Right lobe of liver (tissue), 6 donors: Measurements from ENCODE around the gene GRIK1. TPM values are rescaled to one million over a fixed set of nuclear protein-coding genes. Genes with fewer than 3 reads are reported as not detected.
A peak's percentile ranks its signal among the peaks of the same experiment; 100 is the strongest.

Source experiments
- ATAC-seq, 4 donors: fragments of 200-7000 bp; cut with Tn5 transposase; one replicate each; pipeline ENCODE4 v1.9.1; 2020; ENCODE audit warnings: mild to moderate bottlenecking in 4 of 4, moderate library complexity in 4 of 4
- DNase-seq, 3 donors: peaks; one replicate each; pipeline ENCODE4 v3.0.0-alpha.2; 2020
- H3K27ac ChIP-seq, 3 donors: fragments of 200-600 bp; one replicate each; pipeline ENCODE4 v1.8.0; 2022
- H3K27me3 ChIP-seq, 2 donors: fragments of 200-600 bp; one replicate each; pipeline ENCODE4 v1.8.0; 2022
- H3K36me3 ChIP-seq, 4 donors: fragments of 200-600 bp; sonication (generic) in 1 of 4; one replicate each; pipeline versions ENCODE4 v1.5.1 to v1.8.0; 2017 to 2022; ENCODE audit warnings: control low read depth in 1 of 4
- H3K4me1 ChIP-seq, 4 donors: fragments of 200-600 bp; sonication (generic) in 1 of 4; one replicate each; pipeline versions ENCODE4 v1.5.1 to v1.8.0; 2017 to 2022; ENCODE audit warnings: control low read depth in 1 of 4
- H3K4me3 ChIP-seq, 3 donors: fragments of 200-600 bp; one replicate each; pipeline ENCODE4 v1.8.0; 2022
- H3K9me3 ChIP-seq, 4 donors: fragments of 200-600 bp; sonication (generic) in 1 of 4; one replicate each; pipeline versions ENCODE4 v1.5.1 to v1.8.0; 2017 to 2022; ENCODE audit warnings: control low read depth in 1 of 4
- CTCF ChIP-seq, 4 donors: fragments of 200-600 bp in 3 of 4; fragments of 450-650 bp in 1 of 4; IDR thresholded peaks; one replicate each; pipeline versions ENCODE4 v1.5.1 to v1.8.0; 2016 to 2022; ENCODE audit warnings: antibody characterized with exemption in 4 of 4, mild to moderate bottlenecking in 2 of 4
- POLR2A ChIP-seq: fragments of 450-650 bp; IDR thresholded peaks from one replicate; pipeline ENCODE4 v1.6.1; 2017; ENCODE audit warnings: antibody characterized with exemption, mild to moderate bottlenecking
- WGBS: methylation state at CpG from one replicate; pipeline ENCODE4 v1.1.6; 2018; ENCODE audit warnings: low coverage, low lambda C conversion rate; ENCODE audit not compliant: insufficient coverage; ENCODE audit errors: missing lambda C conversion rate; 5-methylcytosine and 5-hydroxymethylcytosine counted together
- intact Hi-C, 2 donors: fragments of 100-400 bp; cut with DNase I; formaldehyde crosslinking; loops; one replicate each; pipeline versions ENCODE4 v1.11.2 to v1.14.1; 2022
- total RNA-seq, 6 experiments: library from RNA; depleted of rRNA in 2 of 6; stranded (reverse); fragments of >200 nt in 2 of 6; fragmentation: NEBNext Ultra II Directional in 3 of 6; extraction: Animal tissue kit (Norgen Biotek cat#: 25700) in 3 of 6; gene quantifications; one replicate each; pipeline versions ENCODE4 v1.1.0 to v1.2.4, GENCODE V29; 2016 to 2023
- donor health status: DM: no; HTN: yes; CAD: no.
- donor health status: DM: no; HTN: no; CAD: no.
- donor health status: DM: no; HTN: no; CAD: no.
- donor health status: DM: no; HTN: yes; CAD: no.
- donor health status: DM: no; HTN: yes; CAD: no.

The GRIK1 gene
- total RNA-seq, 6 experiments from 2014 or later, result not detected

- TF ChIP-seq CTCF (IDR thresholded peaks at IDR 0.05) (no peak), POLR2A (no peak)
Observed at GRCh38 chr21:29942034-29942433, 2.2 kb upstream of the GRIK1 start.

GRCh38 chr21:29940991-29941390 is 1.2 kb upstream of the GRIK1 start:
- Histone ChIP-seq H3K4me1 (no peaks in the 10 kb centered on the region), H3K9me3 (no peaks in the 10 kb centered on the region), H3K27me3 (no peaks in the 10 kb centered on the region), H3K36me3 (no peaks in the 10 kb centered on the region), H3K4me3 (no peak overlapping the region), H3K27ac (no peak overlapping the region)
- 49% methylated on average over 2 of the region's 2 CpGs for WGBS
- DNase-seq, result no peak
- intact Hi-C loops, result no loop called here
- TF ChIP-seq CTCF (IDR thresholded peaks at IDR 0.05), result no peak
- TF ChIP-seq POLR2A, result no peak
- ATAC-seq, result no peak

More at GRCh38 chr21:29942034-29942433, 2.2 kb upstream of the GRIK1 start:
- WGBS, result 77% methylated on average over 1 of the region's 1 CpG
- Histone ChIP-seq H3K27ac (no peak overlapping the region), H3K36me3 (no peaks in the 10 kb centered on the region), H3K27me3 (no peaks in the 10 kb centered on the region), H3K4me1 (no peaks in the 10 kb centered on the region), H3K9me3 (no peaks in the 10 kb centered on the region), H3K4me3 (no peak overlapping the region)
- ATAC-seq (no peak), DNase-seq (no peak)
- intact Hi-C loops, result no loop called here

GRCh38 chr21:29940361-29940760 is 565 bp upstream of the GRIK1 start:
- no peak overlapping the region for H3K4me3 ChIP-seq
- H3K27ac ChIP-seq, result no peak overlapping the region
- no peak for DNase-seq
- no peaks in the 10 kb centered on the region for H3K9me3 ChIP-seq
- TF ChIP-seq POLR2A, result no peak
- TF ChIP-seq CTCF (IDR thresholded peaks at IDR 0.05), result no peak
- no peaks in the 10 kb centered on the region for H3K4me1 ChIP-seq
- H3K27me3 ChIP-seq, result no peaks in the 10 kb centered on the region
- intact Hi-C loops, result no loop called here
- ATAC-seq, result no peak
- WGBS, result 13% methylated on average over 6 of the region's 6 CpGs
- no peaks in the 10 kb centered on the region for H3K36me3 ChIP-seq

- peak; percentile 14 to 32 (median 22) for ATAC-seq
- Histone ChIP-seq H3K4me3 (peak overlapping the region in 1 of 3 donors; percentile 10), H3K27me3 (no peaks in the 10 kb centered on the region), H3K36me3 (no peaks in the 10 kb centered on the region), H3K4me1 (no peaks in the 10 kb centered on the region), H3K27ac (no peak overlapping the region), H3K9me3 (no peaks in the 10 kb centered on the region)
- WGBS, result 1% methylated on average over 26 of the region's 62 CpGs
- TF ChIP-seq CTCF (IDR thresholded peaks at IDR 0.05), result no peak
- TF ChIP-seq POLR2A, result no peak
- intact Hi-C loops, result no loop called here
- peak in 1 of 3 donors; percentile 47 for DNase-seq
Observed at GRCh38 chr21:29939104-29939923, 482 bp downstream of the GRIK1 start.
